ENCODE results near the gene DLG2.

- TF ChIP-seq CTCF (conservative IDR thresholded peaks at IDR 0.05; ENCODE audit: low read length) (no peak), EZH2phosphoT487 (IDR thresholded peaks at IDR 0.05; ENCODE audit: borderline replicate concordance, low read depth, low read length) (no peak)
Measured at GRCh38 chr11:83852012-83852411, 1775.1 kb downstream of the DLG2 start.
